HK-2 (cell line): ENCODE results near the gene TIMMDC1.
"Not testable (repeated sequence)": the region's sequence is repeated elsewhere in the genome, so short reads cannot be mapped to it uniquely, and the experiment has no call there.

Source experiments
- DNase-seq: peaks from one replicate; pipeline ENCODE4 v3.0.0-alpha.2; 2018; ENCODE audit not compliant: unreplicated experiment

Gene TIMMDC1

GRCh38 chr3:119510690-119511089 lies 12.3 kb downstream of the TIMMDC1 start:
- no peak for DNase-seq

GRCh38 chr3:119514637-119515036 lies 16.3 kb downstream of the TIMMDC1 start:
- no peak for DNase-seq

GRCh38 chr3:119517112-119517511 lies 18.8 kb downstream of the TIMMDC1 start:
- DNase-seq = no peak

DNA sequence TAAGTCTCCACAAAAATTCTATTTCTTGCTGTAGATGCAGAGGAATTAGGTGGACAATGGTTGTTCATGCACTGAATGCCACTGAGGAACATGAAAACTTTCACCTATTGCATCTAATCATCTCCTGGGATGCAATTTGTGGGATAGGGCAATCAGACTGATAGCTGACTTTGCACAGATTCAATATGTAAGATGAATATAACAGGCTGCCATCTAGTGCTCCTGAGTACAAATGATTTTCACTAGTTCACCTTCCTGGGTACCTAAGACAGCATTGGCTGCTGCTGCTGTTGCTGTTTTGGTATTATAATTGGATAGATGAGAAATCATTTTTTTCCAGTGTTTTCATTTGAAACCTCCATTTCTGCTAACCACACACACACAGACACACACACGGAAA lies 19.7 kb downstream of the TIMMDC1 start:
- no peak for DNase-seq

GRCh38 chr3:119524931-119525662 lies 26.8 kb downstream of the TIMMDC1 start:
- DNase-seq = no peak

GRCh38 chr3:119527714-119528113 lies 29.4 kb downstream of the TIMMDC1 start:
- no peak for DNase-seq

DNA sequence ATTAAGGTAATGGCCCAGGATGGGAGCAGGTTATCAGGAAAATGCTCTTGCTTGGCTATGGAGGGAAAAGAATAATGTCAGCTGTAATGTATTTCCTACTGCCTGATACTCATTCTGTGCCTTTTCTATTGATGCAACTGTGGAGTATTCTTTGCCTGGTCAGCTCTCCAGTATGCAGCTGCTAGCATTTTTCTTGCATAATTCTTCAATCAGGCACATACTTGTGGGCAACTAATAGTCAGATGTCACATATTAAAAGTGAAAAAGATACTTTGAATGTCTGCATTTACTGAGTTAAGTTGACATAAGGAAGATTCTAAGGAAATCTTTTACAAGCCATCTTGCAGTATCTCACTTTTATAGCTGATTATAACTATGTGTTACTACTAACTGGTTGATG lies 31.5 kb downstream of the TIMMDC1 start:
- no peak for DNase-seq

DNA sequence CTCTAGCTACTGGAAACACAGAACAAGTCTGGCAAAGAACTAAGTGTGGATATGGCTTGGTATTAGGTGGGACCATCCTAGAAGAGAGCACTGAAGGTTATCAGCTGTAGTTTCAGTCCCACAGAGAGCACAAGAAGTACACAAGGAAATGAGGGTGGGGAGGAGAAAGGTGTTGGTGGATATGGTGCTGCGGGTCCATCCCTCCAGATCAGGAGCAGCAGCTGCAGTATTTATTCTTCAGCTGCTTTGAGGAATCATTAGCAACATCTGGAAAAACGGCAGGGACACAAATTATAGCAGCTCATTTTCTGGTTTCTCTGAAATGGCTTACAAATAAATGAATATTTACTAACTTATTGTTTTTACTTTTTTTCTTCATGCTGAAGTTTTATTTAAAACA lies 32.1 kb downstream of the TIMMDC1 start:
- DNase-seq = no peak

DNA sequence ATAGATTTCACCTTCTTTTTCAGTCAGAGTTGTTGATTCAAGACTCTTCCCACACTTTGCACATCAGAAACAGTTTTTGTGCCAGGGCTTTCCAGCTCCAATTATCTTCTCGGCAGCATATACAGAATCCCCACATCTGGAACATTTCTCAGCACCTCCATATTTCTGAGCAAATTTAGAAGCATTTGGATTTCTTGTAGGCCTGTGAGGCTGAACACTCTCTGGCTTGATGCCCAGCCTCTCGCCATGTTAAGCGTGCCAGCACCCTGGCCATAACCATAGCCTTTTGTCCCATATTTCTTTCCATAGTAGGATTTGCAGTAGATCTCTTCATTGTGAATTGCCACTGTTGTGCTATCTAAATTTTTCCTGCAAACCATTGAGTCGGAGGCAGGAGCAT lies 32.8 kb downstream of the TIMMDC1 start:
- no peak for DNase-seq

DNA sequence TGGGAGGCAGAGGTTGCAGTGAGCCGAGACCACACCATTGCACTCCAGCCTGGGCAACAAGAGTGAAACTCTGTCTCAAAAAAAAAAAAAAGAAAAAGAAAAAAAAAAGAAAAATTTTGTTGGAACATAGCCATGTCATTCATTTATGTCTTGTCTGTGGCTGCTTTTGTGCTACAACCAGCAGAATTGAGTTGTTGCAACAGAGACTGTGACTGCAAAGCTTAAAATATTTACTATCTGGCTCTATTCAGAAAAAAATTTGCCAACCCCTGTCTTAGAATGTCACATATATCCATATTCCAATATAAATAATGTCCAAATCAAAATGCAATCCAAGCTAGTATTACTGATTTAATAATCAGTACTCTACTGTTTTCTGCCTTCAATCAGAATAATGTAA lies 35.9 kb downstream of the TIMMDC1 start:
- no peak for DNase-seq

- no peak for DNase-seq
Observed at GRCh38 chr3:119536757-119537156, 38.4 kb downstream of the TIMMDC1 start.

GRCh38 chr3:119538772-119539171 lies 40.4 kb downstream of the TIMMDC1 start:
- no peak for DNase-seq

- no peak for DNase-seq
Observed at GRCh38 chr3:119541547-119541946, 43.2 kb downstream of the TIMMDC1 start.

- DNase-seq = no peak
Observed at GRCh38 chr3:119542168-119542767, 43.9 kb downstream of the TIMMDC1 start.

GRCh38 chr3:119543147-119543546 lies 44.8 kb downstream of the TIMMDC1 start:
- DNase-seq = no peak

DNA sequence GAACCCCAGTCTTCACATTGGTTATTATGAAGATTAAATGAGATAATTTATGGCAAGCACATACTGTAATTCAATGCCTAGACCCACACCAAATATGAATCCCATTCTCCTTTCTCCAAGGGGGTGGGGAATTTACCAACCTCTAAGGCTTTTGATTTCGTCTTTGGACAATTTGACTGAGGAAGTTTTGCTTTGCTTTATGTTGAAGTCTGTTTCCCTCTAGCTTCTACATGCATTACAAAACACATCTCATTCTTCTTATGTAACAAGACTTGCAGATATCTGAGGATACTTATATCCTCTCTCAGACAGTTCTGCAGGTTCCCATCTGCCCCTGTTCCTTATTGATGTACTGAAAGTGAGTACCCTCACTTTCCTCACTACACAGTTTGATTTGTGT lies 48.9 kb downstream of the TIMMDC1 start:
- DNase-seq = no peak

DNA sequence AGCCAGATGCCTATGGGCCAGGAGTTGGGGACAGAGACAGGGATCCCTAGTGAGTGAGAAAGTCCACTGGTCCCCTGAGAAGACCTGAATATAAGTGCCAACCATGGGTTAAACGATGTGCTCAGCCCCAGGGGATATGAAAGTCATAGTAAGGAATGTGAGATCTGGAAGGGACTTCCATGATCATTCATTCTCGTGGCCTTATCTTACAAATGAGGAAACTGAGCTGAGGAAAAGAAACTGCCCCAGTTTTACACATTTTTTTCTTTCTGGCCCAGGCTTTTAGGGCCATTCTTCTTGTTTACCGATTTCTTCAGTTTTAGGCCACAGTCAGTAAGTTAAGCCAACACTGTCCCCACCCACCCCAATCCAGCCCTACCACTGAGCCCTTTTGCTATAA lies 50.0 kb downstream of the TIMMDC1 start:
- no peak for DNase-seq

DNA sequence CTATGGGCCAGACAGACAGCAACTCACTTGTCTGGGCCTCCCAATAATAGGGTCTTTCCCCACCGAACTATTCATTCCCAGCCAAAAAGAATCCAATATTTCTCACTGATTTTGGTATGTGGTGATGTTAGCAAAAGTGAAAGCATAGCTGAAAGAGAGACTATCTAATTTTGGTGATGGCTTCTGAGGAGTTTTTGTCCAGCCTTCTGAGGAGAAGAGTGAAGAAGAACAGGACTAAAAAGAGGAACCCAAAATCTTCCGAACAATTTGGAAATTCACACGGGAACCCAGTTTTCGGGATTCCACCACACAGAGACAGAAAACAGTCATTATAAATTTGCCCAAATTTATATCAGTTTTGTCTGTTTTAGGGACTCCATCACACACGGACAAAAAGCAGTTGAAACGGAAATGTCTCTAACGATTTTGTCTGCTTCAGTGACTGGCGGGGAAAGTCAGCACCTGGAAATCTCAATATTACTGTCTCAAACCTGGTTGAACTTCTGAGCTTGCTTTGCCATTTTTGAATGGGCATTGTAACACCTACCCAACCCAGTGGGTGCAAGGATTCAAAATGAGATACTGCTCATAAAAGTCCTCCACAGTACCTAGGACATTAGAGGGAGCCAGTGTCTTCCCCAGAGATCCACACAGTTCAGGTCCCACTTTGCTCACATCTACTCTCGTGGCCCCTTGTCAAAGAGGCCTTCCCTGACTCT lies 52.0 kb downstream of the TIMMDC1 start:
- DNase-seq = no peak

DNA sequence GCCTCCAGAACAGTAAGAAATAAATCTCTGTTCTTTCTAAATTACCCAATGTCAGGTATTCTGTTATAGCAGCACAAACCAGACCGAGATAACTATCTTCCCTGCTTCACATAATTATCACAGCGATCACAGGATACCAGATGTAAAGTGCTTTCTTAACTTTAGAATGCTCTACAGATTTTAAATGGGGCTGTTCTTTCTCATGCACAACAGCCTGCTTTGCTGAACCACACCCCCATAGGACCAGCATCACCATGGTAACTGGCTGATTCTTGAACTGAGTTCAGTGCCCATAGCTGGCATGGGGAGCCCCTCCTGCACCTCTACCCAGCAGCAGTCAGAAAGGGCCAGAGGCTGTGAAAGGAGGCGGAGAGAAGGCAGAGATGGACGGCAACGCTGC lies 53.3 kb downstream of the TIMMDC1 start:
- DNase-seq = no peak

- not testable (repeated sequence) for DNase-seq
Observed at GRCh38 chr3:119552928-119553327, 54.6 kb downstream of the TIMMDC1 start.

DNA sequence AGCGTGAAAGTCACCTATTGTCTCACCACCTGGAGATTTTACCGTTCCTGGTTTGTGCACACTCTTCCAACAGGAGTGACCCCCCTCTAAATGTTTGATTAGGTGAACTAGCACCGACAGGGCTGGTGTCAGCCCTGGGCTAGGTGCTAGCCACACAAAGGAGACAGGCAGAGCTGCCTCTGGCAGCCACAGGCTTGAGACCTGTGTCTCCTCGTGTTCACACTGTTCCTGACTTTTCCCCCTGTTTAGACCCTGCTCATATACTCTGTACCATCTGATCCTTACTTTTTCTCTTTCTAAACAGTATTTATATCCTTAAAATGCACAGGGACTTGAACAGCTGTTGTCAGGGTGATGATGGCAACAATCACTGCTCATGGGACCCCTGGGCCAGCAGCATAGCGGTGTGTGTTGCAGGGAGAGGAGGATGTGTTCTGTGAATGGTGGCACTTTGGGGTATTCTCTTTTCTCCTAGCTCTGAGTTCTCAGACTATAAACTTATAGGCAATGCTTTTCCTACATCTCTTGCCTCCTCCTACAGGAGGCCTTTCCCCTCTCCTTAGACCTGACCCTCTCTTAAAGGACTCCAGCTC lies 55.6 kb downstream of the TIMMDC1 start:
- DNase-seq = no peak

DNA sequence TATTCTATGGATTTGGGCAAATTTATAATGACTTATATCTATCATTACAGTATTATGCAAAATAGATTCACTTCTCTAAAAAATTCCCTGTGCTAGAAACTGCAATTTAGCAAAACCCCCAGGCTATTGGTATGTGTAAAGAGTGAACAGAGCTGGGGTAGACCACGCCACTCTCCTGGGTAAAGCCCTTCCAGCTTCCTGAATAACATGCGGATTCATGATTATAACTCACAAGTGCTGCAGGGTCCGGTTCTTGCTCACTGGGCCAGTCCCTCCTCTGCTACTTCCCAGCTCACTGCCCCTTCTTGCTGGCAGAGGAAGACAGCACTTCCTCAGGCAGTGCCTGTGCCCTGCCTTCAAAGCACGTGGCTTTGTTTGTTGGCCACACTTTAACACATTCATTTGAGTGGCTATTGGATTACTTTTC lies 57.0 kb downstream of the TIMMDC1 start:
- no peak for DNase-seq

- DNase-seq = no peak
Observed at GRCh38 chr3:119555929-119556328, 57.6 kb downstream of the TIMMDC1 start.
